Astrocyte (in vitro differentiated cells and primary cell): ENCODE measurements around the gene NBEA. TPM values are rescaled to one million over a fixed set of nuclear protein-coding genes. Genes with fewer than 3 reads are reported as not detected.

Experiments used
- DNase-seq: peaks from one replicate; pipeline ENCODE4 v3.0.0-alpha.2; 2010; ENCODE audit warnings: low read depth
- FAIRE-seq: peaks from 2 replicates; lab custom pipeline; 2011; peaks lifted over from hg19 to GRCh38; lab: Jason Lieb, UNC
- H2AFZ ChIP-seq: 2 replicates; pipeline ENCODE4 v1.6.0; 2012; ENCODE audit warnings: low read depth, low read length, inconsistent platforms
- H3K27ac ChIP-seq: 2 replicates; pipeline ENCODE4 v1.5.1; 2011; ENCODE audit warnings: low read depth, low read length, inconsistent platforms
- H3K27me3 ChIP-seq: 2 replicates; pipeline ENCODE4 v1.6.0; 2011; ENCODE audit warnings: low read length, inconsistent platforms; ENCODE audit not compliant: insufficient read depth
- H3K36me3 ChIP-seq: 2 replicates; pipeline ENCODE4 v1.5.1; 2011; ENCODE audit warnings: low read length, inconsistent platforms; ENCODE audit not compliant: insufficient read depth
- H3K4me1 ChIP-seq: 2 replicates; pipeline ENCODE4 v1.5.1; 2011; ENCODE audit warnings: low read length, inconsistent platforms; ENCODE audit not compliant: insufficient read depth
- H3K4me2 ChIP-seq: 2 replicates; pipeline ENCODE4 v1.6.0; 2012; ENCODE audit warnings: low read length, inconsistent platforms
- H3K4me3 ChIP-seq: 2 replicates; pipeline ENCODE4 v1.5.1; 2011; ENCODE audit warnings: low read depth, mild to moderate bottlenecking, low read length, inconsistent platforms; ENCODE audit not compliant: insufficient read depth
- H3K79me2 ChIP-seq: 2 replicates; pipeline ENCODE4 v1.6.0; 2012; ENCODE audit warnings: mild to moderate bottlenecking, low read length, inconsistent platforms; ENCODE audit not compliant: insufficient read depth
- H3K9ac ChIP-seq: 2 replicates; pipeline ENCODE4 v1.6.0; 2012; ENCODE audit warnings: mild to moderate bottlenecking, low read length, inconsistent platforms
- H3K9me3 ChIP-seq: 2 replicates; pipeline ENCODE4 v1.5.1; 2012; ENCODE audit warnings: low read depth, mild to moderate bottlenecking, low read length, inconsistent platforms; ENCODE audit not compliant: insufficient read depth
- H4K20me1 ChIP-seq: 2 replicates; pipeline ENCODE4 v1.6.0; 2012; ENCODE audit warnings: low read length, inconsistent platforms; ENCODE audit not compliant: insufficient read depth
- H3K27ac Mint-ChIP-seq: one replicate; pipeline ENCODE4 v1.8.0; 2021; ENCODE audit warnings: mild to moderate bottlenecking, mixed read lengths; ENCODE audit not compliant: unreplicated experiment
- H3K27me3 Mint-ChIP-seq: one replicate; pipeline ENCODE4 v1.8.0; 2021; ENCODE audit warnings: low read depth, mixed read lengths; ENCODE audit not compliant: unreplicated experiment
- H3K36me3 Mint-ChIP-seq: one replicate; pipeline ENCODE4 v1.8.0; 2021; ENCODE audit warnings: low read depth, mixed read lengths; ENCODE audit not compliant: unreplicated experiment
- H3K4me1 Mint-ChIP-seq: one replicate; pipeline ENCODE4 v1.8.0; 2021; ENCODE audit warnings: low read depth, mixed read lengths; ENCODE audit not compliant: unreplicated experiment
- H3K4me3 Mint-ChIP-seq: one replicate; pipeline ENCODE4 v1.8.0; 2021; ENCODE audit warnings: mild to moderate bottlenecking, moderate library complexity, mixed read lengths; ENCODE audit not compliant: unreplicated experiment
- H3K9me3 Mint-ChIP-seq: one replicate; pipeline ENCODE4 v1.8.0; 2021; ENCODE audit warnings: mild to moderate bottlenecking, mixed read lengths; ENCODE audit not compliant: unreplicated experiment
- EZH2 ChIP-seq: IDR thresholded peaks from 2 replicates; pipeline ENCODE4 v1.6.1; 2012; ENCODE audit warnings: mild to moderate bottlenecking, low read length, inconsistent platforms; ENCODE audit not compliant: insufficient read depth
- total RNA-seq: library from RNA; stranded (reverse); gene quantifications from 2 replicates; pipeline ENCODE4 v1.2.1, GENCODE V29; 2021
- TF ChIP-seq, protein P1 (sequence below): IDR thresholded peaks from 2 replicates; pipeline ENCODE4 v1.5.1; 2011; ENCODE audit warnings: low read depth, mild to moderate bottlenecking, inconsistent platforms, low read length, moderate library complexity; ENCODE audit not compliant: insufficient read depth

NBEA gene
- total RNA-seq, 1 donor from 2014 or later: 7.8 TPM

DNA sequence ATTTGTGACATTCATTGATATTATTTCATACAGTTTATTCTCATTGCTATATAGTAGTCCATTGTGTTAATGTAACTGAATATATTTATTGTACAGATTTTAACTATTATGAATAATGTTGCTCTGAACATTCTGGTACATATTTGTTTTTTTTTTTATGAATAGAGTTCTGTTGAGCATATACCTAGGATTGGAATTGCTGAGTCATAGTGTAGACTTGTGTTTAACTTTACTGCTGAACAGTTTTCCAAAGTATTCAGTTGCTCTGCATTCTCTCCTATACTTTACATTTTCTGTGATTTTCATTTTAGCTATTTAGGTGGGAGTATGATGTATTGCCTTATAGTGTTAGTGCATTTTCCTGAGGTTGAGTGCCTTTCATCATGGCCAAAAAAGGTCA lies 436.9 kb downstream of the NBEA start:
- Mint-ChIP-seq H3K27ac (no peak overlapping the region), H3K4me3 (no peak overlapping the region), H3K36me3 (no peaks in the 10 kb centered on the region), H3K27me3 (no peaks in the 10 kb centered on the region), H3K4me1 (peaks cover 8% of the 10 kb centered on the region), H3K9me3 (no peaks in the 10 kb centered on the region)
- H3K36me3 ChIP-seq: no peaks in the 10 kb centered on the region
- no peak for TF ChIP-seq EZH2
- TF ChIP-seq, protein P1, sequence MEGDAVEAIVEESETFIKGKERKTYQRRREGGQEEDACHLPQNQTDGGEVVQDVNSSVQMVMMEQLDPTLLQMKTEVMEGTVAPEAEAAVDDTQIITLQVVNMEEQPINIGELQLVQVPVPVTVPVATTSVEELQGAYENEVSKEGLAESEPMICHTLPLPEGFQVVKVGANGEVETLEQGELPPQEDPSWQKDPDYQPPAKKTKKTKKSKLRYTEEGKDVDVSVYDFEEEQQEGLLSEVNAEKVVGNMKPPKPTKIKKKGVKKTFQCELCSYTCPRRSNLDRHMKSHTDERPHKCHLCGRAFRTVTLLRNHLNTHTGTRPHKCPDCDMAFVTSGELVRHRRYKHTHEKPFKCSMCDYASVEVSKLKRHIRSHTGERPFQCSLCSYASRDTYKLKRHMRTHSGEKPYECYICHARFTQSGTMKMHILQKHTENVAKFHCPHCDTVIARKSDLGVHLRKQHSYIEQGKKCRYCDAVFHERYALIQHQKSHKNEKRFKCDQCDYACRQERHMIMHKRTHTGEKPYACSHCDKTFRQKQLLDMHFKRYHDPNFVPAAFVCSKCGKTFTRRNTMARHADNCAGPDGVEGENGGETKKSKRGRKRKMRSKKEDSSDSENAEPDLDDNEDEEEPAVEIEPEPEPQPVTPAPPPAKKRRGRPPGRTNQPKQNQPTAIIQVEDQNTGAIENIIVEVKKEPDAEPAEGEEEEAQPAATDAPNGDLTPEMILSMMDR: no peak
- no peaks in the 10 kb centered on the region for H3K9me3 ChIP-seq
- H3K4me3 ChIP-seq: no peak overlapping the region
- FAIRE-seq (no peak), DNase-seq (peak; percentile 40)
- H4K20me1 ChIP-seq: no peaks in the 10 kb centered on the region
- no peaks in the 10 kb centered on the region for H3K4me1 ChIP-seq
- no peaks in the 10 kb centered on the region for H3K79me2 ChIP-seq
- H3K9ac ChIP-seq: no peak overlapping the region
- H2AFZ ChIP-seq: no peak overlapping the region
- H3K4me2 ChIP-seq: no peak overlapping the region
- no peak overlapping the region for H3K27ac ChIP-seq
- H3K27me3 ChIP-seq: no peaks in the 10 kb centered on the region

DNA sequence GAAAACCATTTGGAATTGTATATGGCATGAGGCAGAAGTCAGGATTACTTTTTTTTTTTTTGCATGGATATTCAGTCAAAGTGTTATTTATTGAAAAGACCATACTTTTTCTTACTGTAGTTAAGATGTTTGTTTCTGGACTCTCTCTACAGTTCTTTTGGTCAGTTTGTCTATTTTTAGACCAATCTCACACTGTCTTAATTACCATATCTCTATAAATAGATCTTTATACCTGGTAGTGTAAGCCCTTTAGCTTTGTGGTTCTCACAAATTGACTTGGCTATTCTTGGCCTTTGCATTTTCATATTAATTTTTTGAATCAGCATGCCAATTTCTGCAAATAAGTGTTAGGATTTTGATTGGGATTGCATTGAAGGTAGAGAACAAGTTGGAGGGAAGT lies 437.6 kb downstream of the NBEA start:
- peaks cover 8% of the 10 kb centered on the region for H3K4me1 Mint-ChIP-seq
- no peak for FAIRE-seq

DNA sequence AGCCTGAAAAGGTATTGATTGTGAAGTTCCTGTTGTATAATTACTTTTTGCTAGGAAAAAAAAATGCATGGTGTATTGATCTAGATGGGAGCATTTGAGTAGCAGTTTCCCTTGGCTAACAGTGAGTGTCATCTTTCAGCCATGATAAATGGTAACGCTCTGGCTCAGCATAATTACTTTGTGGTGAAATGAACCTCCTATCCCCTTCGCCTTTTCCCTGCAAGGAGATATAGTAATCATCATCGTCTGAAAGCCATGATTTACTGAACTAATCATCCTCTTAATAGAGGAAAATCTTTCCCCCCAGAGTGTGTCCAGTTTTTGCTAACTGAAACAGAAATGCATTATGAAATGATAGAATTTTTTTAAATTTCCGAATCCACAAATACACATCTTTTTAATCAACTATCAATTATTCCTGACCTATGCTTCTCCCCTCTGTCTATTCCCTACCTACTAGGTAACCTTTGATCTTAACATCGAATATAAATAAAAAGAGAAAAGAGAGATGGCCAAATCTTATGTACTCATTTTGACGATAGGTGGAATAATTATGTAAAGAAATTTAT lies 445.7 kb downstream of the NBEA start:
- DNase-seq (no peak), FAIRE-seq (no peak)
- Histone ChIP-seq H3K9me3 (no peaks in the 10 kb centered on the region), H3K4me1 (no peaks in the 10 kb centered on the region), H3K4me3 (no peak overlapping the region), H3K27me3 (no peaks in the 10 kb centered on the region), H3K27ac (no peak overlapping the region), H3K79me2 (no peaks in the 10 kb centered on the region), H3K9ac (no peak overlapping the region), H3K36me3 (no peaks in the 10 kb centered on the region), H2AFZ (no peak overlapping the region), H4K20me1 (no peaks in the 10 kb centered on the region), H3K4me2 (no peak overlapping the region)
- H3K9me3 Mint-ChIP-seq: no peaks in the 10 kb centered on the region
- peaks cover 5% of the 10 kb centered on the region for H3K4me1 Mint-ChIP-seq
- no peak overlapping the region for H3K4me3 Mint-ChIP-seq
- no peaks in the 10 kb centered on the region for H3K36me3 Mint-ChIP-seq
- H3K27me3 Mint-ChIP-seq: no peaks in the 10 kb centered on the region
- no peak for TF ChIP-seq EZH2
- H3K27ac Mint-ChIP-seq: no peak overlapping the region

More for the DNA sequence above, 437.6 kb downstream of the NBEA start:
- Mint-ChIP-seq H3K4me3 (no peak overlapping the region), H3K27ac (no peak overlapping the region), H3K27me3 (no peaks in the 10 kb centered on the region), H3K36me3 (no peaks in the 10 kb centered on the region), H3K9me3 (no peaks in the 10 kb centered on the region)
- Histone ChIP-seq H3K36me3 (no peaks in the 10 kb centered on the region), H3K4me3 (no peak overlapping the region), H3K9ac (no peak overlapping the region), H3K27me3 (no peaks in the 10 kb centered on the region), H3K4me2 (no peak overlapping the region), H3K27ac (no peak overlapping the region), H3K79me2 (no peaks in the 10 kb centered on the region), H3K9me3 (no peaks in the 10 kb centered on the region), H2AFZ (no peak overlapping the region), H3K4me1 (no peaks in the 10 kb centered on the region), H4K20me1 (no peaks in the 10 kb centered on the region)
- TF ChIP-seq, protein P1: no peak
- TF ChIP-seq EZH2: no peak
- DNase-seq: no peak
